IPS DF 6.9 (cell line): ENCODE data around the gene ADAMTSL2.

Source experiments
- DNase-seq: peaks from one replicate; pipeline ENCODE4 v3.0.0-alpha.2; 2013; ENCODE audit warnings: low read depth, low spot score
- H3K27ac ChIP-seq: one replicate; pipeline ENCODE4 v1.5.1; 2013; ENCODE audit warnings: low read length, control low read depth
- H3K27me3 ChIP-seq: 2 replicates; pipeline ENCODE4 v1.6.1; 2013; ENCODE audit warnings: mild to moderate bottlenecking, low read length; ENCODE audit not compliant: control insufficient read depth, insufficient read depth
- H3K36me3 ChIP-seq: 2 replicates; pipeline ENCODE4 v1.6.1; 2013; ENCODE audit warnings: low read length; ENCODE audit not compliant: control insufficient read depth, insufficient read depth
- H3K4me1 ChIP-seq: 2 replicates; pipeline ENCODE4 v1.6.1; 2013; ENCODE audit warnings: low read length; ENCODE audit not compliant: control insufficient read depth, insufficient read depth
- H3K4me3 ChIP-seq: 2 replicates; pipeline ENCODE4 v1.5.1; 2013; ENCODE audit warnings: mild to moderate bottlenecking, low read length
- H3K9me3 ChIP-seq: 2 replicates; pipeline ENCODE4 v1.6.1; 2013; ENCODE audit warnings: low read length, inconsistent platforms; ENCODE audit not compliant: control insufficient read depth, insufficient read depth
- WGBS: extraction: QIAGEN DNeasy Blood & Tissue Kit; methylation state at CpG from one replicate; pipeline ENCODE4 v1.1.7; 2013; ENCODE audit warnings: mixed read lengths, missing lambda C conversion rate; ENCODE audit not compliant: insufficient read length, insufficient coverage; 5-methylcytosine and 5-hydroxymethylcytosine counted together

ADAMTSL2 gene

DNA sequence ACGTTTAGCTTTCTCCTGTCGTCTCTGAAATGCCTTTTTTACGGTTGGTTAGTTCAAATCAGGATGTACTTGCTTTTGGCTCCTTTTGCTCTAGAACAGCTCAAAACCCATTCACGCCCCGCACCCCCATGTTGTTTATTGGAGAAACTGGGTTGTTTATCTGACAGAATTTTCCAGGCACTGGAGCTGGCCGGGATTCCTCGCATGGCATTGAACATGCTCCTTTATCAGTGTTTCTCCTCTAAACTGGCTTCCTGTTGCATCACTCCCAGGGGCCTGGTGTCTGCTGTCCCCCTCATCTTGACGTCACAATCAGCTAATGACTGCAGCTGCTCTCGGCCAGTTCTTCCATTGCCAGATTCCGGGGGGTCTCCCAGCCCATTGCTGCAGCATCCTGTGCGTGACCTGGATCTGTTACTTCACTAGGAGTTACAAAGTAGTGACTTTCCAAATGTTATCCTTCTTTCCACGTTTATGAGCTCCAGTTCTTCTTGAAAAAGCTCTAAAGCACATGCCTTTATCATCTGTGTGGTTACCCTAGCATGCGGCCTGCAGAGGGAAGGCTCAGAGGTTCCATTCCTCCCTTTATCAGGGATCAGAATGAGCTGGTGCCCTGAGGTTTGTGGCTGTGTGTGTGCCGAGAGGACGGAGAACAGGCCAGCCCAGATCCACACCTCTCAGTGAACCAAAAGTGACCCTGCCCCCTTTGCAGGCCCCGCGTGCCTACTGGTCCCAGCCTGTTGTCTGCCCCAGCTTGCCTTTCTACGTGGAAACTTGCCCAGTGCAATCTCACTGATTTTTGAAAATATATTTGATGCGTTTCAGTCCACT lies 47.2 kb downstream of the ADAMTSL2 start:
- Histone ChIP-seq H3K9me3 (no peaks in the 10 kb centered on the region), H3K4me3 (no peak overlapping the region), H3K36me3 (no peaks in the 10 kb centered on the region), H3K4me1 (peaks cover 10% of the 10 kb centered on the region), H3K27me3 (no peaks in the 10 kb centered on the region), H3K27ac (no peak overlapping the region)
- no peak for DNase-seq
- no CpG with 5 or more reads among the region's 19 CpGs for WGBS

DNA sequence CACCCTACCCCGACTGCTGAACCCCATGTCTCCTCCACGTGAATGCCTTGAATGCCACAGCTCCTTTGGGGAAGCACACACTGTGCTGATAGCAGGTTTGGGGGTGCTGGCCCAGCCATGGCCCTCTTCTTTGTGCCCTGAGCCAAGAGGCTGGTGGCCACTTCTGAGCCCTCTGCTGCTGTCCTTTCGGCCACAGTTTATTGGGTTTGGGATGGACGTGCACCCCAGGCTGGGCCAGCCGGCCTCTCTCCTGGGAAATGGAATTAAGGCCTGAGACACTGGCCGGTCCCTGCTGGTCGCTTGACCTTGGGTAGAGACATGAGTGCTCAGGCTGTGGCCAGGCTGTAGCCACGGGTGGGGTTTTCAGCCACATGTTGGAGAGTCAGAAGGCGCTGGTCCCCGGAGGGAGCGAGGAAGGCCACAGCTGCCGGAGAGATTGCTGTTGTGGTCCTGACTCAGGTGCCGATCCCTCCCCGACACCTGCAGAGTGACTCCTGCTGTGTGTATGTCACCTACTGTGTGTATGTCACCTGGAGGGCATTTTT lies 48.1 kb downstream of the ADAMTSL2 start:
- no peaks in the 10 kb centered on the region for H3K27me3 ChIP-seq

DNA sequence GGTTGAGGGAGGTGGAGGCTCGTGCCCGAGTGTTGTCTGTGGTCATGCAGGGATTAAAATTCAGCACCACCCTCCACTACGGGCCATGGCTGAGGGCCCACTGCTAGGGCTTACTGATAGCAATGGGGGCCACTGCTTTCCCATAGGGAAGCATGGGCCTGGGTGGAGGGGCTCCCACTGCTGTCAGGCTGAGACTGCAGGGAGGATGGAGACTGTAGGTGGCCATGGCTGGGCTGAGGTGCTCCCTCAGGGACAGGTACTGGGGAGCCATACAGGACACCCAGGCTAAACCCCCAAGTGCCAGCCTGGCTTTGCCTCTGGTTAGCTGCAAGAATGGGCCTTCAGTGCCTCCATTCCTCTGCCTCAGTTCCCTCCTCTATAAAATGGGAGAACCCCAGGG lies 48.6 kb downstream of the ADAMTSL2 start:
- WGBS: no CpG with 5 or more reads among the region's 3 CpGs
- Histone ChIP-seq H3K9me3 (no peaks in the 10 kb centered on the region), H3K36me3 (no peaks in the 10 kb centered on the region), H3K27ac (no peak overlapping the region), H3K4me1 (peaks cover 10% of the 10 kb centered on the region), H3K4me3 (no peak overlapping the region), H3K27me3 (no peaks in the 10 kb centered on the region)
- no peak for DNase-seq

More for the DNA sequence above, 48.1 kb downstream of the ADAMTSL2 start:
- Histone ChIP-seq H3K4me1 (peaks cover 10% of the 10 kb centered on the region), H3K27ac (no peak overlapping the region), H3K4me3 (no peak overlapping the region), H3K36me3 (no peaks in the 10 kb centered on the region), H3K9me3 (no peaks in the 10 kb centered on the region)
- no CpG with 5 or more reads among the region's 14 CpGs for WGBS
- DNase-seq: no peak

DNA sequence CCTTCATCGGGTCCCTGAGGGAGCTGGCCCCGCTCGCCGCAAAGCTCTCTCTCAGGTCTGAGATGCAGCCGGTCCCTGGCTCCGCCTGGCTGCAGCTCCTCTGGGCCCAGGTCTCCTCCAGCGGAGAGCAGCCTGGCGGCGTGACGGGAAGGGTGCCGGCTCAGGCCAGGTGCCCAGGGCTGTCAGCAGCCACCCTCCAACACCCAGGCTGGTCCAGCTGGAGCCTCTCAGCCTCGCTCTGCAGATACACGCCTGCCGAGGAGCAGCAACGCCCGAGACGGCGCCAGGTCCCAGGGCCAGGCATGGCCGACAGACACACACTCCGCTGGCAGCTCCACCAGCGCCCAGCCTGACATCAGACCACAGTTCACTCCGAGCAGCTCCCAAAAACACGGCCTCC lies 49.1 kb downstream of the ADAMTSL2 start:
- WGBS: no CpG with 5 or more reads among the region's 23 CpGs
- Histone ChIP-seq H3K27me3 (no peaks in the 10 kb centered on the region), H3K27ac (no peak overlapping the region), H3K36me3 (no peaks in the 10 kb centered on the region), H3K4me1 (peaks cover 10% of the 10 kb centered on the region), H3K4me3 (no peak overlapping the region), H3K9me3 (no peaks in the 10 kb centered on the region)
- DNase-seq: no peak

DNA sequence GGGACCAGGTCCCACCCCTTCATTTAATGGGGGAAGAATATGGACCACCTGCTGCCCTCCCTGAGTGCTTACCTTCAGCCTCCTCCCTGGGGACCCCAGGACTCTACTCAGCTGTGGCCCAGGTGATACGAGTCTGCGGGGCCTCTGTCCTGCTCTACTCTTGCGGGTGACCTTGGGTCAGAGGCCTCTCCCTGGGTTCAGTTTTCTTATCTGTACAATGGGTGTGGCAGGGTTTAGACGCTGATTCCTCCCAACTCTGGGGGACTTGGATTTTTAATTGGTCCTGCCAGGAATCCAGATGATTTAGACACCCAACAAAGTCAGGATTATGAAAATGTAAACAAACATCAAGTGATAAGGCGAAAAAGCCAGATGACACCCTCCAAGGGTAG lies 49.7 kb downstream of the ADAMTSL2 start:
- H3K4me3 ChIP-seq: no peak overlapping the region
- WGBS: no CpG with 5 or more reads among the region's 5 CpGs

DNA sequence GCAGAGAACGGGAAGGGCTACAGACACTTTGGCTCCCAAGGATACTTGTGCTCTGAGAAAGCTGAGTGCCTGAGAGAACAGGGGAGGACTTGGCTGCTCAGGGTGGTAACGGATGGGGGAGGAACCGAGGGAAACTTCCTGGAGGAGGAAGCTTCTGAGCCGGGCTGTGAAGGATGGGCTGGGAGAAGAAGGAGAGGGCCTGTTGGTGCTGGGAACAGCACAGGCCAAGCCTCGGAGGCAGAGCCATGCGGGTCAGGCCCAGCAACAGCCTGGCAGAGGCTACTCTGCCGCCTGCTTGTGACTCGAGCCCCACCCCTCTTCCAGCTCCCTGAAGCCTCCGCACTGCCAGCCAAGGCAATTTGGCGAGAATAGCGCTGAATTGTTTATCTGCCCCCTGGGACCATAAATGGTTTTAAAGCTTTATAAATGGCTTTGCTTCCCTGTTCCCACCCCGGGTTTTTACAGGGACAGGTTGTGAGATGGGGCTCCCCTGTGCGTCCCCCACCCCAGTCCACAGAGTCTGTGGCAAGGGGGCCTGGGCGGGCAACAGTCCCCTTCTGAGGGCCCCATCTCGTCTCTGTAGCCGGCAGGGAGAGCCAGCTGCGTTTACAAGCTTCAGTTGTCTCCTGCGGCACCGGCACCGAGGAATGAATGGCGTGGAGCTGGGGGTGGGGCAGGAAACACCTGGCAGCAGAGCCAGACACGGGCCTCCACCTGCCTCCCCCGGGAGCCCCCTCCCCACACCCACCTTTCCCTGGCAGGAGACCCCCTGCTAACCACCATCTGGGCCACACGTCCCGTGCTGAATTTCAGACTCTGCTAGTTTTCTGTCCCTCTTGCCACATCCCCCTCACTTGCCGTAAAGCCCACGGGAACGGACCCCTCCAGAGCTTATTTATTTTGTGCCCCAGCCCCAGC lies 50.3 kb downstream of the ADAMTSL2 start:
- no peak for DNase-seq
- no CpG with 5 or more reads among the region's 28 CpGs for WGBS
- no peaks in the 10 kb centered on the region for H3K27me3 ChIP-seq
- H3K27ac ChIP-seq: no peak overlapping the region
- no peak overlapping the region for H3K4me3 ChIP-seq
- H3K4me1 ChIP-seq: peaks cover 11% of the 10 kb centered on the region
- no peaks in the 10 kb centered on the region for H3K36me3 ChIP-seq
- no peaks in the 10 kb centered on the region for H3K9me3 ChIP-seq

More for the DNA sequence above, 49.7 kb downstream of the ADAMTSL2 start:
- DNase-seq: no peak
- H3K27me3 ChIP-seq: no peaks in the 10 kb centered on the region
- peaks cover 10% of the 10 kb centered on the region for H3K4me1 ChIP-seq
- H3K36me3 ChIP-seq: no peaks in the 10 kb centered on the region
- H3K9me3 ChIP-seq: no peaks in the 10 kb centered on the region
- H3K27ac ChIP-seq: no peak overlapping the region

DNA sequence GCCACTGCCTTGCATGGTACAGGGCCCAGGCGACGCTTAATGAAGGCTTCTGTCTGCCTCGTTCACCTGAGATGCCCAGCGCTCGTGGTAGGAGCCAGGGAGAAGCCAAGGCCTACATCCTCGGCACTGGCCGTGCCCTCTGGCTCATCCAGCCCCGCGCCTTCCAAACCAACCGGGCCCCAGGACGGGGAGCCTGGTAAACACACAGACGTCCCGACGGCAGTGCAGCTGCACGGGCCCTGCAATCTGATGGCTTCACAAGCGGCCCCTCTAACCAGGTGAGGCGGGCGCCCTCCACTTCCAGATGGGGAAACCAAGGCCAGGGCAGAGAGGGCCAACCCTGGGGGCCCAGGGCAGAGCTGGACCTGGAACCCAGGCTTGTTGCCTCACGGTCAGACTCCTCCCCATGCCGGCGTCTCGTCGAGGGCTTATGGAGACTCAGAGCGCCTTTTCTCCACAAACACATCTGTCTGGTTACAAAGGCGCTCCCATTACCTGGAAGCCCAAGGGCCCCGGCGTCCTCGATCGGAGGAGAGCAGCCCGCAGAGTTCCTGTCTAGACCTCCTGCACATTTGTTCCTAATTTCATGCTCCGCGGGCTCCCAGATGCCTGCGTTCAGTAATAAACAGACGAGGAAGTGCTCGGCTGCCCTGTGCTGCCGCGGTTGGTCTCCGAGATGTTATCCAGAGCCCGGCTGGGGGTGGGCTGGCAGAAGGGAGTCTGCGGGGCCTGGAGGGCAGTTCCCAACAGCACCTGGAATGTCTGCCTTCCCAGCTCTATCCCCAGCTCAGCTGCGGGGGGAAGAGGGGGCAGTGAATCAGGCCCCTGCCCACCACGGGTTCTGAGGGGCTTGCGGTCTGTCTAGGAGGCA lies 51.2 kb downstream of the ADAMTSL2 start:
- Histone ChIP-seq H3K9me3 (no peaks in the 10 kb centered on the region), H3K27ac (no peak overlapping the region), H3K27me3 (no peaks in the 10 kb centered on the region), H3K4me1 (peaks cover 11% of the 10 kb centered on the region), H3K36me3 (no peaks in the 10 kb centered on the region), H3K4me3 (no peak overlapping the region)
- DNase-seq: no peak
- no CpG with 5 or more reads among the region's 43 CpGs for WGBS

DNA sequence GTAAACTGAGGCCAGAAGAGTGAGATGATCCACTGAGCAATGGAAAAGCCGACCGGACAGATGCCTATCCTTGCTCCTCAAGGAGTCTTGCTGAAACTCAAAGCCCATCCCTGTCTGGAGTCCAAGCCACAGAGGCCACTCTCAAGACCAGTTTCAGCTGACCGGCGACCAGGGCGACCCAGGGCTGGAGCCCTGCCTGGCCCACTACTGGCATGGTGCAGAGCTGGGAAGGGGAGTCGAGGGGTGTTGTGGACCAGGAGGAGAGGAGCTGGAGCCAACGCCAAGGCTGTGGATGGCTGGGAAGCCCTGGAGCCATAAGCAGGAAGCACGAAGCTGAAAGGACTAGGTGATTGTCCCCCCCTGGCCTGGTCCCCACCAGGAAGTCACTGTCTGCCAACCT lies 52.5 kb downstream of the ADAMTSL2 start:
- WGBS: no CpG with 5 or more reads among the region's 8 CpGs
- H3K36me3 ChIP-seq: no peaks in the 10 kb centered on the region
- no peaks in the 10 kb centered on the region for H3K27me3 ChIP-seq
- no peaks in the 10 kb centered on the region for H3K9me3 ChIP-seq
- H3K4me1 ChIP-seq: peaks cover 11% of the 10 kb centered on the region
- DNase-seq: no peak
- H3K27ac ChIP-seq: no peak overlapping the region
- no peak overlapping the region for H3K4me3 ChIP-seq

DNA sequence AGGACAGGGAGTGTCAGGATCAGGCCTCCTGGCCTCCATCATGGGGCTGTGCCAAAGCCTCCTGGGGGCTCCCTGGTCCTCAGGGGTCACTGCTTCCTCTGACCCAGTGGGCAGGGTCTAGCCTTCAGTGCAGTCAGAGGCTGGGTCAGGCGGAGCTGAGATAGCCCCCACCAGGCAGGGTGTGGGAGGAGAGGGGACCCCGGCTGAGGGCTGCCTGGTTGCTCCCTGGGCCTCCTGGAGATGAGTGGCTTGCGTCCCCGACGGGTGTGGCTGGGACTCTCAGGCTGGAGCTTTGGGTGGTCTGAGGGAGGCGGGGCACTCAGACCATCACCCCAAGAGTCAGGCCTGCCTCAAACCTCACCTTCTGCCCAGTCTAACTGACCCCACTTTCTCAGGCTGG lies 53.0 kb downstream of the ADAMTSL2 start:
- Histone ChIP-seq H3K27me3 (no peaks in the 10 kb centered on the region), H3K4me3 (no peak overlapping the region), H3K27ac (no peak overlapping the region), H3K36me3 (no peaks in the 10 kb centered on the region), H3K4me1 (peaks cover 11% of the 10 kb centered on the region), H3K9me3 (no peaks in the 10 kb centered on the region)
- no peak for DNase-seq
- WGBS: no CpG with 5 or more reads among the region's 6 CpGs
